B cell (primary cell): ENCODE results near the gene AP2M1. TPM values are rescaled to one million over a fixed set of nuclear protein-coding genes. Genes with fewer than 3 reads are reported as not detected.

Experiments
- ATAC-seq: fragments of 200-7000 bp; cut with Tn5 transposase; one replicate; pipeline ENCODE4 v1.10.0; 2021; ENCODE audit warnings: low read depth, mild to moderate bottlenecking, moderate number of reproducible peaks, moderate library complexity
- CTCF ChIA-PET: fragments of 350-600 bp; sonication (Branson Sonifier 250); formaldehyde crosslinking; loops from one replicate; lab custom pipeline; 2021; ENCODE audit warnings: antibody characterized with exemption, inconsistent platforms; lab: Charles Lee
- POLR2A ChIA-PET: fragments of 350-600 bp; sonication (Branson Sonifier 250); formaldehyde crosslinking; loops from one replicate; lab custom pipeline; 2021; ENCODE audit warnings: antibody characterized with exemption; lab: Charles Lee
- DNase-seq: peaks from one replicate; pipeline ENCODE4 v3.0.0; 2013
- H2AFZ ChIP-seq: 2 replicates; pipeline ENCODE4 v1.6.1; 2012; ENCODE audit warnings: mild to moderate bottlenecking, low read depth, low read length; ENCODE audit not compliant: insufficient read depth, poor library complexity, severe bottlenecking
- H3K27ac ChIP-seq, 2 donors: 1 replicate in 1 of 2; 2 replicates in 1 of 2; pipeline ENCODE4 v1.5.1; 2012 to 2013; ENCODE audit warnings: low read length in 2 of 2, mild to moderate bottlenecking in 2 of 2, moderate library complexity in 1 of 2
- H3K27me3 ChIP-seq, 4 experiments: fragments of 200-600 bp in 1 of 4; sonication (generic) in 1 of 4; replicated peaks in 1 of 4; 1 replicate in 2 of 4; 2 replicates in 2 of 4; pipeline versions ENCODE4 v1.6.1 to v1.7.0; 2013 to 2016; ENCODE audit warnings: low read length in 3 of 4, mild to moderate bottlenecking in 2 of 4, mixed read lengths in 1 of 4, moderate library complexity in 1 of 4; ENCODE audit not compliant: insufficient read depth in 4 of 4, control insufficient read depth in 3 of 4; ENCODE audit errors: control extremely low read depth in 1 of 4
- H3K36me3 ChIP-seq, 2 experiments: replicated peaks in 1 of 2; 1 replicate in 1 of 2; 2 replicates in 1 of 2; pipeline versions ENCODE4 v1.6.1 to v1.7.1; 2013; ENCODE audit warnings: low read length in 1 of 2; ENCODE audit not compliant: insufficient read depth in 2 of 2, control insufficient read depth in 1 of 2; ENCODE audit errors: control extremely low read depth in 1 of 2, extremely low read depth in 1 of 2
- H3K4me1 ChIP-seq, 2 donors: fragments of 200-600 bp in 1 of 2; sonication (generic) in 1 of 2; 1 replicate in 1 of 2; 2 replicates in 1 of 2; pipeline versions ENCODE4 v1.5.1 to v1.6.1; 2013 to 2017; ENCODE audit warnings: low read length in 2 of 2; ENCODE audit not compliant: control insufficient read depth in 2 of 2, insufficient read depth in 2 of 2
- H3K4me2 ChIP-seq: replicated peaks from 2 replicates; pipeline ENCODE3; 2012; ENCODE audit warnings: mild to moderate bottlenecking, low read depth, low read length; ENCODE audit not compliant: poor library complexity, severe bottlenecking
- H3K4me3 ChIP-seq, 5 experiments: fragments of 200-600 bp in 1 of 5; sonication (generic) in 1 of 5; 1 replicate in 3 of 5; 2 replicates in 2 of 5; pipeline versions ENCODE4 v1.5.1 to v1.7.0; 2011 to 2016; ENCODE audit warnings: low read length in 4 of 5, mild to moderate bottlenecking in 4 of 5, low read depth in 2 of 5, control low read depth in 1 of 5, moderate library complexity in 1 of 5; ENCODE audit not compliant: insufficient read depth in 1 of 5; ENCODE audit errors: control extremely low read depth in 1 of 5, extremely low read depth in 1 of 5
- H3K79me2 ChIP-seq: fragments of 200-600 bp; sonication (generic); one replicate; pipeline ENCODE4 v1.6.0; 2016; ENCODE audit warnings: low read length; ENCODE audit not compliant: control insufficient read depth, insufficient read depth
- H3K9ac ChIP-seq: fragments of 200-600 bp; sonication (generic); 2 replicates; pipeline ENCODE4 v1.6.1; 2017; ENCODE audit warnings: mild to moderate bottlenecking, low read length, moderate library complexity
- H3K9me3 ChIP-seq, 3 donors: one replicate each; pipeline versions ENCODE4 v1.6.1 to v1.7.1; 2013; ENCODE audit warnings: low read length in 2 of 3; ENCODE audit not compliant: control insufficient read depth in 2 of 3, insufficient read depth in 1 of 3; ENCODE audit errors: control extremely low read depth in 1 of 3
- H4K20me1 ChIP-seq: 2 replicates; pipeline ENCODE4 v1.6.0; 2012; ENCODE audit warnings: mild to moderate bottlenecking, low read length; ENCODE audit not compliant: insufficient read depth, control insufficient read depth, poor library complexity, severe bottlenecking
- H3K27ac Mint-ChIP-seq: one replicate; pipeline ENCODE4 v1.8.0; 2021; ENCODE audit warnings: mixed read lengths
- H3K27me3 Mint-ChIP-seq: one replicate; pipeline ENCODE4 v1.8.0; 2021; ENCODE audit warnings: mixed read lengths
- H3K4me1 Mint-ChIP-seq: one replicate; pipeline ENCODE4 v1.8.0; 2021; ENCODE audit warnings: mixed read lengths
- H3K4me3 Mint-ChIP-seq: one replicate; pipeline ENCODE4 v1.8.0; 2021; ENCODE audit warnings: mixed read lengths
- H3K9me3 Mint-ChIP-seq: one replicate; pipeline ENCODE4 v1.8.0; 2022; ENCODE audit warnings: mixed read lengths; ENCODE audit not compliant: insufficient read depth
- CTCF ChIP-seq: fragments of 200-600 bp; IDR thresholded peaks from one replicate; pipeline ENCODE4 v1.8.0; 2022; ENCODE audit warnings: antibody characterized with exemption, mild to moderate bottlenecking
- EZH2 ChIP-seq: IDR thresholded peaks from 2 replicates; pipeline ENCODE4 v1.6.1; 2012; ENCODE audit warnings: borderline replicate concordance, low read depth, mild to moderate bottlenecking, moderate library complexity, low read length; ENCODE audit not compliant: insufficient read depth, poor library complexity, severe bottlenecking
- WGBS: methylation state at CpG from one replicate; pipeline ENCODE4 v1.1.5; 2013; ENCODE audit warnings: missing lambda C conversion rate; ENCODE audit not compliant: insufficient coverage; 5-methylcytosine and 5-hydroxymethylcytosine counted together
- intact Hi-C: fragments of 100-400 bp; cut with micrococcal nuclease; formaldehyde crosslinking; loops from one replicate; pipeline ENCODE4 v1.10.0; 2022
- polyA plus RNA-seq: library from polyadenylated mRNA; depleted of rRNA; stranded (reverse); fragments of >200 nt; gene quantifications from 2 replicates; pipeline ENCODE4 v1.2.3, GENCODE V29; 2012
- total RNA-seq, 2 donors: library from RNA; stranded (reverse); fragments of 120-200 nt in 1 of 2; gene quantifications; 1 replicate in 1 of 2; 2 replicates in 1 of 2; pipeline versions ENCODE4 v1.2.3 to v1.2.4, GENCODE V29; 2013 to 2022

The AP2M1 gene
- total and polyA plus RNA-seq, 2 donors (not counting 1 experiment from before 2014, with no cell fraction given), result 171 to 207 TPM

GRCh38 chr3:184178521-184179138 lies 4.0 kb downstream of the AP2M1 start:
- DNase-seq, result no peak
- Histone ChIP-seq H3K9me3 (no peaks in the 10 kb centered on the region), H3K9ac (no peak overlapping the region), H3K79me2 (peaks cover 42% of the 10 kb centered on the region), H3K27ac (no peak overlapping the region), H3K4me2 (no peak overlapping the region), H3K4me3 (no peak overlapping the region), H3K27me3 (no peaks in the 10 kb centered on the region), H3K4me1 (peaks cover 23 to 34% of the 10 kb centered on the region in 2 donors), H2AFZ (no peak overlapping the region), H3K36me3 (peaks cover 6 to 63% of the 10 kb centered on the region in 2 experiments), H4K20me1 (peaks cover 15% of the 10 kb centered on the region)
- Mint-ChIP-seq H3K4me3 (no peak overlapping the region), H3K27ac (no peak overlapping the region), H3K9me3 (no peaks in the 10 kb centered on the region), H3K4me1 (peaks cover 37% of the 10 kb centered on the region), H3K27me3 (no peaks in the 10 kb centered on the region)
- POLR2A ChIA-PET, result no interaction called here
- over 99% methylated on average over 13 of the region's 13 CpGs for WGBS
- TF ChIP-seq CTCF (no peak), EZH2 (no peak)
- ATAC-seq, result no peak
- intact Hi-C loops, result no loop called here
- CTCF ChIA-PET, result no interaction called here

- H3K4me3 ChIP-seq, result no peak overlapping the region
- TF ChIP-seq EZH2 (no peak), CTCF (no peak)
- no peak overlapping the region for H2AFZ ChIP-seq
- Mint-ChIP-seq H3K4me3 (no peak overlapping the region), H3K27ac (no peak overlapping the region), H3K4me1 (peaks cover 32% of the 10 kb centered on the region), H3K9me3 (no peaks in the 10 kb centered on the region), H3K27me3 (no peaks in the 10 kb centered on the region)
- intact Hi-C loops, result no loop called here
- 83% methylated on average over 5 of the region's 6 CpGs for WGBS
- peaks cover 20 to 28% of the 10 kb centered on the region in 2 donors for H3K4me1 ChIP-seq
- peaks cover 6 to 71% of the 10 kb centered on the region in 2 experiments for H3K36me3 ChIP-seq
- H3K79me2 ChIP-seq, result peaks cover 37% of the 10 kb centered on the region
- ATAC-seq, result no peak
- H4K20me1 ChIP-seq, result peaks cover 15% of the 10 kb centered on the region
- H3K4me2 ChIP-seq, result no peak overlapping the region
- H3K27me3 ChIP-seq, result no peaks in the 10 kb centered on the region
- H3K9me3 ChIP-seq, result no peaks in the 10 kb centered on the region
- no peak overlapping the region for H3K27ac ChIP-seq
- CTCF ChIA-PET, result interaction anchor here (0.5 kb wide), 1 partner anchor 29 kb away, joined by 4 read pairs; no protein-coding TSS in a partner anchor
- POLR2A ChIA-PET, result no interaction called here
- no peak overlapping the region for H3K9ac ChIP-seq
- no peak for DNase-seq
Observed at GRCh38 chr3:184180165-184180564, 5.5 kb downstream of the AP2M1 start.
